Thoracic aorta (tissue), 2 donors: ENCODE data around the gene TRIB2. TPM values are rescaled to one million over a fixed set of nuclear protein-coding genes. Genes with fewer than 3 reads are reported as not detected.

Experiments used
- ATAC-seq: fragments of 150-250 bp; one replicate; pipeline ENCODE4 v1.8.0; 2017; ENCODE audit warnings: low read depth; ENCODE audit not compliant: insufficient number of reproducible peaks, low FRiP score
- DNase-seq: peaks from one replicate; pipeline ENCODE4 v3.0.0-alpha.2; 2020; ENCODE audit warnings: low spot score
- H3K27ac ChIP-seq, 2 donors: fragments of 200-600 bp; sonication (generic); 1 replicate in 1 of 2; 2 replicates in 1 of 2; pipeline ENCODE4 v1.5.1; 2016; ENCODE audit warnings: mild to moderate bottlenecking in 2 of 2, moderate library complexity in 2 of 2
- H3K27me3 ChIP-seq: fragments of 200-600 bp; sonication (generic); replicated peaks from 2 replicates; pipeline ENCODE4 v1.6.0; 2016; ENCODE audit warnings: mild to moderate bottlenecking; ENCODE audit not compliant: insufficient read depth
- H3K36me3 ChIP-seq: fragments of 200-600 bp; sonication (generic); one replicate; pipeline ENCODE4 v1.5.1; 2016
- H3K4me1 ChIP-seq, 2 donors: fragments of 200-600 bp; sonication (generic); 1 replicate in 1 of 2; 2 replicates in 1 of 2; pipeline versions ENCODE4 v1.5.1 to v1.6.0; 2016; ENCODE audit warnings: low read depth in 2 of 2, mild to moderate bottlenecking in 1 of 2; ENCODE audit not compliant: control insufficient read depth in 1 of 2
- H3K4me3 ChIP-seq: fragments of 200-600 bp; sonication (generic); 2 replicates; pipeline ENCODE4 v1.5.1; 2016; ENCODE audit warnings: mild to moderate bottlenecking
- H3K9me3 ChIP-seq: fragments of 200-600 bp; sonication (generic); 2 replicates; pipeline ENCODE4 v1.5.1; 2016
- CTCF ChIP-seq: fragments of 200-600 bp; sonication (generic); IDR thresholded peaks from one replicate; pipeline ENCODE4 v1.5.1; 2019; ENCODE audit warnings: antibody characterized with exemption
- total RNA-seq, 2 donors: library from RNA; depleted of rRNA; stranded (reverse); fragments of >200 nt; gene quantifications; one replicate each; pipeline versions ENCODE4 v1.1.0 to v1.2.3, GENCODE V29; 2016

Gene TRIB2
- total RNA-seq, 2 donors from 2014 or later, result 81.4 to 85.6 TPM

GRCh38 chr2:12723736-12724463, 7.2 kb downstream of the TRIB2 start:
- Histone ChIP-seq H3K9me3 (no peaks in the 10 kb centered on the region), H3K27ac (no peak overlapping the region), H3K4me3 (no peak overlapping the region), H3K36me3 (peaks cover 5% of the 10 kb centered on the region), H3K27me3 (no peaks in the 10 kb centered on the region), H3K4me1 (peaks cover 31 to 82% of the 10 kb centered on the region in 2 donors)
- no peak for TF ChIP-seq CTCF
- DNase-seq (no peak), ATAC-seq (no peak)

- TF ChIP-seq CTCF, result no peak
- no peak for DNase-seq
- Histone ChIP-seq H3K36me3 (peaks cover 5% of the 10 kb centered on the region), H3K27ac (no peak overlapping the region), H3K9me3 (no peaks in the 10 kb centered on the region), H3K4me3 (no peak overlapping the region), H3K4me1 (peaks cover 25 to 75% of the 10 kb centered on the region in 2 donors), H3K27me3 (no peaks in the 10 kb centered on the region)
- no peak for ATAC-seq
Observed at GRCh38 chr2:12725233-12726187, 8.8 kb downstream of the TRIB2 start.

- DNase-seq, result no peak
- Histone ChIP-seq H3K36me3 (peaks cover 5% of the 10 kb centered on the region), H3K4me1 (peaks cover 23 to 68% of the 10 kb centered on the region in 2 donors), H3K9me3 (no peaks in the 10 kb centered on the region), H3K27ac (no peak overlapping the region), H3K4me3 (no peak overlapping the region), H3K27me3 (no peaks in the 10 kb centered on the region)
- ATAC-seq, result no peak
- TF ChIP-seq CTCF, result no peak
Observed at GRCh38 chr2:12726271-12726670, 9.5 kb downstream of the TRIB2 start.

- Histone ChIP-seq H3K27me3 (no peaks in the 10 kb centered on the region), H3K36me3 (peaks cover 5% of the 10 kb centered on the region), H3K27ac (no peak overlapping the region), H3K9me3 (no peaks in the 10 kb centered on the region), H3K4me3 (no peak overlapping the region), H3K4me1 (peaks cover 19 to 66% of the 10 kb centered on the region in 2 donors)
- no peak for DNase-seq
- no peak for ATAC-seq
- TF ChIP-seq CTCF, result no peak
Observed at GRCh38 chr2:12727065-12727464, 10.3 kb downstream of the TRIB2 start.

- H3K27me3 ChIP-seq, result no peaks in the 10 kb centered on the region
- H3K27ac ChIP-seq, result no peak overlapping the region
- no peak for TF ChIP-seq CTCF
- DNase-seq (no peak), ATAC-seq (no peak)
- H3K36me3 ChIP-seq, result peaks cover 5% of the 10 kb centered on the region
- H3K4me1 ChIP-seq, result peaks cover 17 to 66% of the 10 kb centered on the region in 2 donors
- H3K9me3 ChIP-seq, result no peaks in the 10 kb centered on the region
- H3K4me3 ChIP-seq, result no peak overlapping the region
Observed at GRCh38 chr2:12727641-12728040, 10.9 kb downstream of the TRIB2 start.
